NT2/D1 (cell line): ENCODE data around the gene BCAS4.

Experiments
- YY1 ChIP-seq: IDR thresholded peaks from 2 replicates; pipeline ENCODE4 v1.6.1; 2011; ENCODE audit not compliant: insufficient read length, insufficient read depth
- ZNF274 ChIP-seq: IDR thresholded peaks from 2 replicates; pipeline ENCODE4 v1.6.1; 2011; ENCODE audit warnings: mild to moderate bottlenecking, low read depth, low read length

- TF ChIP-seq ZNF274: no peak
- TF ChIP-seq YY1: no peak
Observed at GRCh38 chr20:50854506-50855249, 59.8 kb downstream of the BCAS4 start.
